Measurements from ENCODE around the gene GMDS.

GMDS gene

DNA sequence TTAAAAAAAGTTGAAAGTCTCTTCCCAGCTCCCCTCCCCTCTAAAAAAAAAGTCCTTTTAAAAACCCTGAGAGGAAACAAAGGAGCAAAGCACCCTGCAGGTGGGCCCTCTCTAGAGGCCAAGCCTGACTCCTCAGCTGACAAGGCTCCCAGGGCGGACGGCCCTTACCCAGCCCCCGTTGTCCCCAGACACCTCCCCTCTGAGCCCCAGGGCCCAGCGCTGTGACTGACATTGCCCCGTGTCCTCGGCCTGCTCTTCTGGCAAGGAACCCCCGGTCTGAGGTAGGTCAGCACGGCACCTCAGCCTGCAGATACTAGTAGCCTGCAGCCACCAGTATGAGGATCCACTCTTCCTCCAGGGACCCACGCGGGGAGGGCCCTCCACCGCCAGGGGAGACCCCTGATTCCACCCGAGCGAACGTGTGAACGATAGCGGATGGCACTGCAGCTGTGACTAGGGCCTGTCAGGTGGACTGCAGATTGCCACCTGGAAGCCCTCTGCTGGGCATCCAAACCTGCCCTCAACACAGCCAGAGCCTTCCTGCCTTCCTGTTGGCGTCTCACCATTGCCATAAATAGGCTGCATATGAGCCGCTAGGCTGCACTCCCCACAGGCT is 601.5 kb downstream of the GMDS start:
- no peak overlapping the region for H3K14ac ChIP-seq (ENCODE audit: low read length)
- H3K36me3 ChIP-seq (ENCODE audit: control insufficient read depth in 1 of 2, insufficient read depth in 2 of 2, low read length in 2 of 2), result no peaks in the 10 kb centered on the region
- WGBS (ENCODE audit: extremely low coverage, insufficient coverage, insufficient read length), result no CpG with 5 or more reads among the region's 18 CpGs
- no peaks in the 10 kb centered on the region for H3K27me3 ChIP-seq (ENCODE audit: insufficient read depth, low read length)
- no peak overlapping the region for H3K4ac ChIP-seq (ENCODE audit: low read depth, low read length)
- no peak overlapping the region for H2BK120ac ChIP-seq (ENCODE audit: insufficient read depth, low read length, poor library complexity)
- H3K9me3 ChIP-seq (ENCODE audit: insufficient read depth, low read depth, low read length), result peaks cover 3% of the 10 kb centered on the region
- H2BK12ac ChIP-seq (ENCODE audit: low read length), result no peak overlapping the region
- no peak overlapping the region for H3K4me3 ChIP-seq (ENCODE audit: low read depth, low read length)
- no peak overlapping the region for H4K91ac ChIP-seq (ENCODE audit: low read depth, low read length)
- H3K79me2 ChIP-seq (ENCODE audit: control insufficient read depth, insufficient read depth, low read length, poor library complexity), result no peaks in the 10 kb centered on the region
- no peak overlapping the region for H2AK5ac ChIP-seq (ENCODE audit: low read length)
- H3K23ac ChIP-seq (ENCODE audit: low read length), result no peak overlapping the region
- no peak overlapping the region for H3K4me2 ChIP-seq (ENCODE audit: low read length)
- H3K4me1 ChIP-seq (ENCODE audit: control insufficient read depth in 1 of 2, insufficient read depth in 2 of 2, low read length in 2 of 2), result peaks cover 3 to 9% of the 10 kb centered on the region in 2 experiments
- H2BK5ac ChIP-seq (ENCODE audit: low read depth, low read length, poor library complexity), result no peak overlapping the region
- no peak for DNase-seq
- no peak overlapping the region for H3K9ac ChIP-seq (ENCODE audit: low read length)
- H3K18ac ChIP-seq (ENCODE audit: low read length), result no peak overlapping the region
- H2AFZ ChIP-seq (ENCODE audit: insufficient read depth, low read length, poor library complexity), result no peak overlapping the region
- no peaks in the 10 kb centered on the region for H3K79me1 ChIP-seq (ENCODE audit: low read length)
- H3K27ac ChIP-seq (ENCODE audit: low read depth, low read length), result no peak overlapping the region
- no peak overlapping the region for H4K8ac ChIP-seq (ENCODE audit: low read depth, low read length)
- H4K12ac ChIP-seq (ENCODE audit: low read depth, low read length), result no peak overlapping the region

GRCh38 chr6:1643111-1643510 is 602.3 kb downstream of the GMDS start:
- Histone ChIP-seq H4K91ac (ENCODE audit: low read depth, low read length) (no peak overlapping the region), H2BK12ac (ENCODE audit: low read length) (no peak overlapping the region), H3K79me2 (ENCODE audit: control insufficient read depth, insufficient read depth, low read length, poor library complexity) (no peaks in the 10 kb centered on the region), H3K9me3 (ENCODE audit: insufficient read depth, low read depth, low read length) (peaks cover 3% of the 10 kb centered on the region), H2BK5ac (ENCODE audit: low read depth, low read length, poor library complexity) (no peak overlapping the region), H3K4me2 (ENCODE audit: low read length) (no peak overlapping the region), H2AK5ac (ENCODE audit: low read length) (no peak overlapping the region), H3K14ac (ENCODE audit: low read length) (no peak overlapping the region), H2AFZ (ENCODE audit: insufficient read depth, low read length, poor library complexity) (no peak overlapping the region), H4K12ac (ENCODE audit: low read depth, low read length) (no peak overlapping the region), H3K4me1 (ENCODE audit: control insufficient read depth in 1 of 2, insufficient read depth in 2 of 2, low read length in 2 of 2) (peaks cover 3 to 9% of the 10 kb centered on the region in 2 experiments), H3K18ac (ENCODE audit: low read length) (no peak overlapping the region), H3K9ac (ENCODE audit: low read length) (no peak overlapping the region), H4K8ac (ENCODE audit: low read depth, low read length) (no peak overlapping the region), H3K79me1 (ENCODE audit: low read length) (no peaks in the 10 kb centered on the region), H3K23ac (ENCODE audit: low read length) (no peak overlapping the region), H2BK120ac (ENCODE audit: insufficient read depth, low read length, poor library complexity) (no peak overlapping the region), H3K27ac (ENCODE audit: low read depth, low read length) (no peak overlapping the region), H3K4me3 (ENCODE audit: low read depth, low read length) (no peak overlapping the region), H3K27me3 (ENCODE audit: insufficient read depth, low read length) (no peaks in the 10 kb centered on the region), H3K4ac (ENCODE audit: low read depth, low read length) (no peak overlapping the region), H3K36me3 (ENCODE audit: control insufficient read depth in 1 of 2, insufficient read depth in 2 of 2, low read length in 2 of 2) (no peaks in the 10 kb centered on the region)
- no peak for DNase-seq
- WGBS (ENCODE audit: extremely low coverage, insufficient coverage, insufficient read length), result no CpG with 5 or more reads among the region's 7 CpGs

- Histone ChIP-seq H3K18ac (ENCODE audit: low read length) (no peak overlapping the region), H4K8ac (ENCODE audit: low read depth, low read length) (no peak overlapping the region)
These were observed 604.0 kb downstream of the GMDS start for GRCh38 chr6:1641343-1641885.

GRCh38 chr6:1640476-1640875 is 604.9 kb downstream of the GMDS start:
- no peak overlapping the region for H3K27ac ChIP-seq (ENCODE audit: low read depth, low read length)
- H3K4me2 ChIP-seq (ENCODE audit: low read length), result no peak overlapping the region
- no peaks in the 10 kb centered on the region for H3K27me3 ChIP-seq (ENCODE audit: insufficient read depth, low read length)
- no peak overlapping the region for H4K91ac ChIP-seq (ENCODE audit: low read depth, low read length)
- no peak overlapping the region for H4K8ac ChIP-seq (ENCODE audit: low read depth, low read length)
- H2BK5ac ChIP-seq (ENCODE audit: low read depth, low read length, poor library complexity), result no peak overlapping the region
- H3K4ac ChIP-seq (ENCODE audit: low read depth, low read length), result no peak overlapping the region
- H3K14ac ChIP-seq (ENCODE audit: low read length), result no peak overlapping the region
- WGBS (ENCODE audit: extremely low coverage, insufficient coverage, insufficient read length), result no CpG with 5 or more reads among the region's 8 CpGs
- H2AK5ac ChIP-seq (ENCODE audit: low read length), result no peak overlapping the region
- no peaks in the 10 kb centered on the region for H3K79me1 ChIP-seq (ENCODE audit: low read length)
- no peak overlapping the region for H3K4me3 ChIP-seq (ENCODE audit: low read depth, low read length)
- no peaks in the 10 kb centered on the region for H3K79me2 ChIP-seq (ENCODE audit: control insufficient read depth, insufficient read depth, low read length, poor library complexity)
- H3K9ac ChIP-seq (ENCODE audit: low read length), result no peak overlapping the region
- H3K23ac ChIP-seq (ENCODE audit: low read length), result no peak overlapping the region
- H3K18ac ChIP-seq (ENCODE audit: low read length), result no peak overlapping the region
- peaks cover 4% of the 10 kb centered on the region for H3K9me3 ChIP-seq (ENCODE audit: insufficient read depth, low read depth, low read length)
- DNase-seq, result no peak
- H2BK120ac ChIP-seq (ENCODE audit: insufficient read depth, low read length, poor library complexity), result no peak overlapping the region
- peaks cover 3 to 16% of the 10 kb centered on the region in 2 experiments for H3K4me1 ChIP-seq (ENCODE audit: control insufficient read depth in 1 of 2, insufficient read depth in 2 of 2, low read length in 2 of 2)
- H4K12ac ChIP-seq (ENCODE audit: low read depth, low read length), result no peak overlapping the region
- no peak overlapping the region for H2BK12ac ChIP-seq (ENCODE audit: low read length)
- no peaks in the 10 kb centered on the region for H3K36me3 ChIP-seq (ENCODE audit: control insufficient read depth in 1 of 2, insufficient read depth in 2 of 2, low read length in 2 of 2)
- no peak overlapping the region for H2AFZ ChIP-seq (ENCODE audit: insufficient read depth, low read length, poor library complexity)

More at GRCh38 chr6:1641343-1641885, 604.0 kb downstream of the GMDS start:
- Histone ChIP-seq H3K27me3 (ENCODE audit: insufficient read depth, low read length) (no peaks in the 10 kb centered on the region), H3K9ac (ENCODE audit: low read length) (no peak overlapping the region), H2BK12ac (ENCODE audit: low read length) (no peak overlapping the region), H2AK5ac (ENCODE audit: low read length) (no peak overlapping the region), H3K9me3 (ENCODE audit: insufficient read depth, low read depth, low read length) (peaks cover 4% of the 10 kb centered on the region), H3K14ac (ENCODE audit: low read length) (no peak overlapping the region), H3K4me1 (ENCODE audit: control insufficient read depth in 1 of 2, insufficient read depth in 2 of 2, low read length in 2 of 2) (peaks cover 3 to 16% of the 10 kb centered on the region in 2 experiments), H3K36me3 (ENCODE audit: control insufficient read depth in 1 of 2, insufficient read depth in 2 of 2, low read length in 2 of 2) (no peaks in the 10 kb centered on the region), H3K79me1 (ENCODE audit: low read length) (no peaks in the 10 kb centered on the region), H3K23ac (ENCODE audit: low read length) (no peak overlapping the region), H4K91ac (ENCODE audit: low read depth, low read length) (no peak overlapping the region), H4K12ac (ENCODE audit: low read depth, low read length) (no peak overlapping the region), H2BK5ac (ENCODE audit: low read depth, low read length, poor library complexity) (no peak overlapping the region), H3K4ac (ENCODE audit: low read depth, low read length) (no peak overlapping the region), H3K79me2 (ENCODE audit: control insufficient read depth, insufficient read depth, low read length, poor library complexity) (no peaks in the 10 kb centered on the region), H3K4me2 (ENCODE audit: low read length) (peak overlapping the region; percentile 14), H3K4me3 (ENCODE audit: low read depth, low read length) (no peak overlapping the region), H2BK120ac (ENCODE audit: insufficient read depth, low read length, poor library complexity) (no peak overlapping the region), H3K27ac (ENCODE audit: low read depth, low read length) (no peak overlapping the region), H2AFZ (ENCODE audit: insufficient read depth, low read length, poor library complexity) (no peak overlapping the region)
- WGBS (ENCODE audit: extremely low coverage, insufficient coverage, insufficient read length), result no CpG with 5 or more reads among the region's 12 CpGs
- DNase-seq, result peak; percentile 99
